Astrocyte (in vitro differentiated cells and primary cell): Measurements from ENCODE around the gene BATF2. TPM values are rescaled to one million over a fixed set of nuclear protein-coding genes. Genes with fewer than 3 reads are reported as not detected.
A peak's percentile ranks its signal among the peaks of the same experiment; 100 is the strongest.

Experiments
- DNase-seq: peaks from one replicate; pipeline ENCODE4 v3.0.0-alpha.2; 2010; ENCODE audit warnings: low read depth
- FAIRE-seq: peaks from 2 replicates; lab custom pipeline; 2011; peaks lifted over from hg19 to GRCh38; lab: Jason Lieb, UNC
- H2AFZ ChIP-seq: 2 replicates; pipeline ENCODE4 v1.6.0; 2012; ENCODE audit warnings: low read depth, low read length, inconsistent platforms
- H3K27ac ChIP-seq: 2 replicates; pipeline ENCODE4 v1.5.1; 2011; ENCODE audit warnings: low read depth, low read length, inconsistent platforms
- H3K27me3 ChIP-seq: 2 replicates; pipeline ENCODE4 v1.6.0; 2011; ENCODE audit warnings: low read length, inconsistent platforms; ENCODE audit not compliant: insufficient read depth
- H3K36me3 ChIP-seq: 2 replicates; pipeline ENCODE4 v1.5.1; 2011; ENCODE audit warnings: low read length, inconsistent platforms; ENCODE audit not compliant: insufficient read depth
- H3K4me1 ChIP-seq: 2 replicates; pipeline ENCODE4 v1.5.1; 2011; ENCODE audit warnings: low read length, inconsistent platforms; ENCODE audit not compliant: insufficient read depth
- H3K4me2 ChIP-seq: 2 replicates; pipeline ENCODE4 v1.6.0; 2012; ENCODE audit warnings: low read length, inconsistent platforms
- H3K4me3 ChIP-seq: 2 replicates; pipeline ENCODE4 v1.5.1; 2011; ENCODE audit warnings: low read depth, mild to moderate bottlenecking, low read length, inconsistent platforms; ENCODE audit not compliant: insufficient read depth
- H3K79me2 ChIP-seq: 2 replicates; pipeline ENCODE4 v1.6.0; 2012; ENCODE audit warnings: mild to moderate bottlenecking, low read length, inconsistent platforms; ENCODE audit not compliant: insufficient read depth
- H3K9ac ChIP-seq: 2 replicates; pipeline ENCODE4 v1.6.0; 2012; ENCODE audit warnings: mild to moderate bottlenecking, low read length, inconsistent platforms
- H3K9me3 ChIP-seq: 2 replicates; pipeline ENCODE4 v1.5.1; 2012; ENCODE audit warnings: low read depth, mild to moderate bottlenecking, low read length, inconsistent platforms; ENCODE audit not compliant: insufficient read depth
- H4K20me1 ChIP-seq: 2 replicates; pipeline ENCODE4 v1.6.0; 2012; ENCODE audit warnings: low read length, inconsistent platforms; ENCODE audit not compliant: insufficient read depth
- H3K27ac Mint-ChIP-seq: one replicate; pipeline ENCODE4 v1.8.0; 2021; ENCODE audit warnings: mild to moderate bottlenecking, mixed read lengths; ENCODE audit not compliant: unreplicated experiment
- H3K27me3 Mint-ChIP-seq: one replicate; pipeline ENCODE4 v1.8.0; 2021; ENCODE audit warnings: low read depth, mixed read lengths; ENCODE audit not compliant: unreplicated experiment
- H3K36me3 Mint-ChIP-seq: one replicate; pipeline ENCODE4 v1.8.0; 2021; ENCODE audit warnings: low read depth, mixed read lengths; ENCODE audit not compliant: unreplicated experiment
- H3K4me1 Mint-ChIP-seq: one replicate; pipeline ENCODE4 v1.8.0; 2021; ENCODE audit warnings: low read depth, mixed read lengths; ENCODE audit not compliant: unreplicated experiment
- H3K4me3 Mint-ChIP-seq: one replicate; pipeline ENCODE4 v1.8.0; 2021; ENCODE audit warnings: mild to moderate bottlenecking, moderate library complexity, mixed read lengths; ENCODE audit not compliant: unreplicated experiment
- H3K9me3 Mint-ChIP-seq: one replicate; pipeline ENCODE4 v1.8.0; 2021; ENCODE audit warnings: mild to moderate bottlenecking, mixed read lengths; ENCODE audit not compliant: unreplicated experiment
- CTCF ChIP-seq: IDR thresholded peaks from 2 replicates; pipeline ENCODE4 v1.5.1; 2011; ENCODE audit warnings: low read depth, mild to moderate bottlenecking, inconsistent platforms, low read length, moderate library complexity; ENCODE audit not compliant: insufficient read depth
- EZH2 ChIP-seq: IDR thresholded peaks from 2 replicates; pipeline ENCODE4 v1.6.1; 2012; ENCODE audit warnings: mild to moderate bottlenecking, low read length, inconsistent platforms; ENCODE audit not compliant: insufficient read depth
- total RNA-seq: library from RNA; stranded (reverse); gene quantifications from 2 replicates; pipeline ENCODE4 v1.2.1, GENCODE V29; 2021

BATF2 gene
- total RNA-seq, 1 donor from 2014 or later: 4.5 TPM

- peak; percentile 79 for DNase-seq
Measured at GRCh38 chr11:65013888-65014725, 17.3 kb upstream of the BATF2 start, which contains the start of gene ARL2. Gene ARL2 (plus strand): TSS chr11:65014160. CDS start chr11:65014208, 48 bp downstream.

GRCh38 chr11:65013130-65013887, 16.5 kb upstream of the BATF2 start:
- peak overlapping the region; percentile 84 for H3K27ac Mint-ChIP-seq
- no peak for FAIRE-seq
- Histone ChIP-seq H3K4me3 (peak overlapping the region; percentile 80), H3K4me2 (peak overlapping the region; percentile 98), H3K36me3 (no peaks in the 10 kb centered on the region), H2AFZ (peak overlapping the region; percentile 94), H3K27ac (peak overlapping the region; percentile 98), H3K27me3 (no peaks in the 10 kb centered on the region), H3K79me2 (peaks cover 19% of the 10 kb centered on the region), H3K9me3 (no peaks in the 10 kb centered on the region), H4K20me1 (no peaks in the 10 kb centered on the region), H3K4me1 (peaks cover 10% of the 10 kb centered on the region), H3K9ac (peak overlapping the region; percentile 96)
- H3K27me3 Mint-ChIP-seq: no peaks in the 10 kb centered on the region
- peak overlapping the region; percentile 87 for H3K4me3 Mint-ChIP-seq
- TF ChIP-seq CTCF (peak; percentile 47), EZH2 (no peak)
- H3K36me3 Mint-ChIP-seq: peaks cover 5% of the 10 kb centered on the region
- H3K4me1 Mint-ChIP-seq: peaks cover 6% of the 10 kb centered on the region
- H3K9me3 Mint-ChIP-seq: no peaks in the 10 kb centered on the region
- peak; percentile 67 for DNase-seq

More at GRCh38 chr11:65013888-65014725, 17.3 kb upstream of the BATF2 start, which contains the start of gene ARL2:
- H3K27me3 Mint-ChIP-seq: no peaks in the 10 kb centered on the region
- H3K9me3 Mint-ChIP-seq: no peaks in the 10 kb centered on the region
- H3K4me3 ChIP-seq: peak within 1 kb of the TSS; percentile 80
- peak within 1 kb of the TSS; percentile 87 for H3K4me3 Mint-ChIP-seq
- no peaks in the 10 kb centered on the region for H4K20me1 ChIP-seq
- H3K4me2 ChIP-seq: peak within 1 kb of the TSS; percentile 98
- H3K79me2 ChIP-seq: peaks cover 19% of the 10 kb centered on the region
- H3K36me3 ChIP-seq: no peaks in the 10 kb centered on the region
- no peak for FAIRE-seq
- peaks cover 5% of the 10 kb centered on the region for H3K36me3 Mint-ChIP-seq
- H3K9me3 ChIP-seq: no peaks in the 10 kb centered on the region
- no peaks in the 10 kb centered on the region for H3K27me3 ChIP-seq
- peak within 1 kb of the TSS; percentile 84 for H3K27ac Mint-ChIP-seq
- peak within 1 kb of the TSS; percentile 98 for H3K27ac ChIP-seq
- H3K4me1 Mint-ChIP-seq: peaks cover 6% of the 10 kb centered on the region
- TF ChIP-seq CTCF (peak; percentile 38), EZH2 (no peak)
- peak within 1 kb of the TSS; percentile 96 for H3K9ac ChIP-seq
- peaks cover 10% of the 10 kb centered on the region for H3K4me1 ChIP-seq
- peak within 1 kb of the TSS; percentile 94 for H2AFZ ChIP-seq
